KOPT-K1 (cell line): ENCODE results near the gene UBAC1.

Experiments used
- H3K27ac ChIP-seq: fragments of 200-600 bp; sonication (generic); 2 replicates; pipeline ENCODE4 v1.5.1; 2016; ENCODE audit warnings: antibody characterized with exemption, mild to moderate bottlenecking, low read depth, low read length; ENCODE audit not compliant: poor library complexity, severe bottlenecking
- H3K36me3 ChIP-seq: fragments of 200-600 bp; sonication (generic); 2 replicates; pipeline ENCODE4 v1.5.1; 2017; ENCODE audit warnings: antibody characterized with exemption, mild to moderate bottlenecking, low read length, moderate library complexity; ENCODE audit not compliant: insufficient read depth
- H3K9me3 ChIP-seq: fragments of 200-600 bp; sonication (generic); 2 replicates; pipeline ENCODE4 v1.5.1; 2017; ENCODE audit warnings: antibody characterized with exemption, low read length, mild to moderate bottlenecking; ENCODE audit not compliant: insufficient read depth, poor library complexity, severe bottlenecking

The UBAC1 gene

DNA sequence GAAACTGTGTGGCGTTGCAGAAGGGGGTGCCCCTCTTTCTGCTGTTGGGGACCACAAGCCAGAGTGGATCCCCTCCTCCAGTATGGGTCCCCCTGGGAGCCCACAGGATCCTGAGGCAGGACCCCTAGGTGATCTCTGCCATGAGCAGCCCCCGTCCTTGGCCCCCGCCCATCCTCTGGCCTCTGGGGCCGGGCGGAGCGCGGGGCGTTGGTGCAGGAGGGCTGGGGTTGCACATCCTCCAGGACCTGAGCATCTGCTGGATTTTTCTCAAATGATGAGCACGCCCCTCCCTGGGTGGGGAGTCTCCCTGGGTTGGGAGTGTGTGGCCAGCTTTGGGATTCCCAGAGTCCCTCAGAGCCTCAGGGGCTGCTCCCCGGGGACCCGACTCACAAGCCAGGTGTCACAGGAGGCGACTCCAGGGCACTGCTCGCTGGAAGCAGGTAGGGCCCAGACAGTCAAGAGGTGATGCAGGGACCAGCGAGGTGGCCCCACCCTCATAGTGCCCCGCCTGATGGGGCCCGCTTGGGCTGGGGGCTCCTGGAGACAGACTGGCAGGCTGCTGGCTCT is 26.7 kb upstream of the UBAC1 start:
- Histone ChIP-seq H3K9me3 (no peaks in the 10 kb centered on the region), H3K27ac (no peak overlapping the region), H3K36me3 (no peaks in the 10 kb centered on the region)

DNA sequence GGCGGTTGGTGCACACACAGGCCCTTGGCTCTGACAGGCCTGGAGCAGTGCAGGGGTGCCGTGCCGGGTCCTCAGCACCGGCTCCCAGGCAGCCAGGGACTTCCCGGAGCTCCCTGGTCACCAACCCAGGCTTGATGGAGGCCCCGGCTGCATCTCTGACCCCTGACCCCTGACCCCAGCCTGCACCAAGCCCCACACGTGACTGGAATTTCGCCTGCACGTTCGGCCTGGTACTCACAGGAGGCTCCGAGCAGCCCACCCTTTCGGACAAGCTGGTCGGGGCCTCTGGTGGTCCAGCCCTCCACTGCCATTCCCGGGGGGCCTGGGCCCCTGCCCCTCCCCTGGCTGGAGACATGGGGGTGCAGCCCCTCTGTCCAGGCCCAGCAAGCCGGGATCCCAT is 25.4 kb upstream of the UBAC1 start:
- no peaks in the 10 kb centered on the region for H3K9me3 ChIP-seq
- no peaks in the 10 kb centered on the region for H3K36me3 ChIP-seq
- no peak overlapping the region for H3K27ac ChIP-seq

DNA sequence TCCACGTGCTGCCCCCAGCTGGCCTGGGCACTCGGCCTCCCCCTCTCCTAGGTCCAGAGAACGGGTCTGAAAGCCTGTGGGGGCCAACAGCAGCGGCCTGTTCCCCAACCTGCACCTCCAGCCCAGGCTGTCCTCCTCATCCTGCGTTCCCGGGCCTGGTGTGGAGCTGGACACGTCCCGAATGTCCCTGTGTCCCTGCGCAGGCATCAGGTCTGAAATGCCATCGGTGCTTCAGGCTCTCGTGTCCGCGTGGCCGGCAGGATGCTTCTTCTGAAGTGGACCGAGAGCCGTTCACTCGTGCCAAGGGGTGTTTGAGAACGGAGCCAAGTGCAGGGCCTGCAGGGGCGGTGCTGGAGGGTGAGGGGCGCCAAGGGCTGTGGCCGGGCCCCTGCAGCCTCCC is 24.7 kb upstream of the UBAC1 start:
- H3K36me3 ChIP-seq: no peaks in the 10 kb centered on the region
- no peaks in the 10 kb centered on the region for H3K9me3 ChIP-seq
- no peak overlapping the region for H3K27ac ChIP-seq

DNA sequence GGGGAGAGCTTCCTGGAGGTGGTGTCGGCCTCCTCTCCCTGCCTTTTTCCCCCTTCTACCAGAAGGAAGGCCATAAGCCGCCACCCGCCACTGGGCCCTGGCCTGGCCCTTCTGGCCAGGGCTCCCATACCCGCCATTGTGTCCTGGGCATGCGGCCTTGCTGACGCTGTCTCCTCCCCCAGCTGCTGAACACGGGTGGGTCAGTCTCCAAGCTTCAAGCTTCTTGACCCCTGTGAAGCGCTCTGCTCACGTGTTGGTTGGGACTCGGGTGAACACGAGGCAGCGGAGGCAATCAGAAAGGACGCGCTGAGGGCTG is 24.2 kb upstream of the UBAC1 start:
- H3K36me3 ChIP-seq: no peaks in the 10 kb centered on the region
- no peaks in the 10 kb centered on the region for H3K9me3 ChIP-seq
- no peak overlapping the region for H3K27ac ChIP-seq

DNA sequence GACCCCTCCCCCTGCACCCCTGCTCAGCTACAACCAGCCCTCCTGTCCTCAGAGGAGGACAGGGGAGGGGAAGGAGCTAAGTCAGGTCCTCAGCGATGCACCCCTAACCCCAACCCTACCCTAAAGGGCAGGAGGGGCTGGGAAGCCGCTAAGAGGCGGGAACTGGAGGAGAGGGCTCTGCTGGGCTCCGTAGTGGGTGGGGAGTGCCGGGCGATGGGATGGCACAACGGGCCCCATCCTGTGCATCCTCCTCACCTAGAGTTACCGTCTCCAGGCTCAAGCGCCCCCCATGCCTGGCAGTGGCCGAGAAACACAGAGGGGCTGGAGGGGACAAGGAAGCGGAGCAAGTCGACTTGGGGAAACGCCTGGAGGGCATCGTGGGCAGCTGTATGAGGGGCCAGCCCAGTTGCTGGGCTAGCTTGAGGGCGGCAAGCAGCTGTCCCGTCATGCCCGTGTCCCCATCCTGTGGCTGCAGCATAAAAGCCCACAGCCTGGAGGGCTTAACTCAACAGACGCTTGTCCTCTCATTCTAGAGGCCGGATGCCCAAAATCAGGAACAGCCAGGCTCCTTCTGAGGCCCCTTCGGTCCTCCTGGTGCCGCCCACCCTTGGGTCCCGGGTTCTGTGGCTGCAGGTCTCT is 23.0 kb upstream of the UBAC1 start:
- Histone ChIP-seq H3K9me3 (no peaks in the 10 kb centered on the region), H3K27ac (no peak overlapping the region)

DNA sequence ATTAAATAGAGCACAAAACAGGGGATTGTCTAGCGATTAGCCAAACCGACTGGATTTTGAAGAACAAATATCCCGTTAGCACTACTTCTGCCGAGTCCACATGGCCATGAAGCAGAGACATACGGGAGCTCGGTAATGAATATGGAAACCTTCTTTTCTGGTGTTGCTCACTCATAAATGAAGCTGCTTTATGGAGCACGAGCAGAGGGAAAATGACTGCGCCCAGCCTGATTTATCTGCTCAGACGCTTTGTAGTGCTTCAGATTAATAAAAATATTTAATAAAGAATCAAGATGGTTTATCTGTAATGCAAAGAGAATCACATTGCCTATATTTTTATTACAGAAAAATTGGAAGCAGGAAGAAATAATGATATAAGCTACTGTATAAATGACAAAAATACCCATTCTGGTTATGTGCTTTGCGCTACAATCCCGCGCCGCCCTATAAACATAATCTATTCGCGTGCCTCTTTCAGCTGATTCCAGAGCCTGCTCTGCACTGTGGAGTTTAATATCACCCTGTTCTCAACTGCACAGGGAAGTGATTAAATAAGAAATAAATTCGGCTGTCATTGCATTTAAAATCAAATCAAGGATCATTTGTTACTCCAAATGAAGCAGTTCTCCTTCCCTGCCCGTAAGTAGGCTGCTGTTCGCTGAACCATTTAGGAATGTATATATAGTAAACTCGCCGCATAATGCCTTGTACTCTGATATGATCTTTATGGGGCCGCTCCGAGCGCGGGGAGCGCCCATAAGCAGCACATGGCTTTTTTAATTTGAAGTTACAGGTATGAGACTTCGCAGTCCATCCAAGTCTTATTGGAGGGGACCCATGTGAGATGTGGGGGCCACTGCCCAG is 22.3 kb upstream of the UBAC1 start:
- H3K27ac ChIP-seq: no peak overlapping the region

More for the DNA sequence above, 23.0 kb upstream of the UBAC1 start:
- H3K36me3 ChIP-seq: no peaks in the 10 kb centered on the region

DNA sequence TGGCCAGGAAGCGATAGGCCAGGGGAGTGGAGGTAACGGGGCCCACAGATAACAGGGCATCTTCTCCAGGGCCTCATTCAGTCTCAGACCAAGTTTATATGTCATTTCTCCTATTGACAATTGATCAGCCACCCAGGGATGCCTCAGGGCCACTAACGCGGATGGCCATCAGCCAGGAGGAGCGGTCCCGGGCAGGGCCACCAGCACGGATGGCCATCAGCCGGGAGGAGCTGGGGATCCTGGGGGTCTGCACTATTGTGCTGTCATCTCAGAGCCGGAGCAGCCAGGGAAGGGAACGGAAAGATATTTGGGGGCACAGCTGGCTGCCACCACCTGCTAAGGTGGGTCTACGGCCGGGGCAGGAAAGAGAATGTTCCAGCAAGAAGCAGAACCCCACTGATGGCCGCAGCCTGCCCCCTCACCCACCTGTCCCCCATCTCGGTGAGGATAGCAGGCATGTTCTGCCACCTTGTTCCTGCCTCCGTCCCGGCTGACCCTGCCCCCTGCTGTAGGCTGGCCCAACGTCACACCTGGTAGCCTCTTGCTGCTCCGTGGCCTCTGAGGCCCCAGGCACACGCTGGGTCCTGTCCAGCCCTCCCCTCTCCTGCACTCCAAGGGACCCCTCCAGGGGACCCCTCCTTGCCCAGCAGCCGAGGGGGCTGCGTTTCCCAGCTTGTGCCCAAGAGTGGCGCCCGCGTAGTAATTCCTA is 21.5 kb upstream of the UBAC1 start:
- Histone ChIP-seq H3K27ac (no peak overlapping the region), H3K36me3 (no peaks in the 10 kb centered on the region), H3K9me3 (no peaks in the 10 kb centered on the region)

More for the DNA sequence above, 22.3 kb upstream of the UBAC1 start:
- no peaks in the 10 kb centered on the region for H3K36me3 ChIP-seq
- no peaks in the 10 kb centered on the region for H3K9me3 ChIP-seq

DNA sequence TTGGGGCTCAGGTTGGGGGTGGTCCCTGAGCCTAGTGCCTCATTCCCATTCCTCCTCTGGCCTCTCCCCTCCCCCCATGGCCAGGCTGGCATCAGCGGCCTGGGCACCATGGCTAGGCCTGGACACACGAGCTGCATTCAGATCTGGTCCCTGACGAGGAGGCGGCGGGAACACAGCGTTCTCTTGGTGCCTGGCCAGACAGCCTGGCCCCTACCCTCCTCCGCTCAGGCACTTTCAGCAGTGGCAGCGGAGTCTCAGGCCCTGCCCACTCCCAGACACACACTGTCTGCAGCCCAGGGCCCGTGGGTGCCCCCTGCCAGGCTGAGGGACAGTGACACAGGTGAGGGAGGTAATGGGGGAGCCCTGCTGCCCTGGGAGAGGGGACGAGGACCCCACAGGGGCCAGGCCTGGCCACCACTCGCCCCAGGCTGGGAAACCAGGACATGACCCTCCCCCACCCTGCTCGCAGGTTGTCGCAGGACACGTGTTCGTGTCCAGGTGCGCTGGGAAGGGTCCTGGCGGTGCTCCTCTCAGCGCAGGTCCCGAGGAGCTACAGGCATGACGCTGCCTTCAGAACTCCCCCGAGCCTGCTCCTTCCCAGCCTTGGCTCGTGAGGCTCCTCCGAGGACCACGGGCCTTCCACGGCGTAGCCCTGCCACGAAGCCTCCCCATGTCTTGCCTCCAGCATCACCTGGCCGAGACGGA is 19.9 kb upstream of the UBAC1 start:
- no peaks in the 10 kb centered on the region for H3K36me3 ChIP-seq
- no peak overlapping the region for H3K27ac ChIP-seq
- no peaks in the 10 kb centered on the region for H3K9me3 ChIP-seq

DNA sequence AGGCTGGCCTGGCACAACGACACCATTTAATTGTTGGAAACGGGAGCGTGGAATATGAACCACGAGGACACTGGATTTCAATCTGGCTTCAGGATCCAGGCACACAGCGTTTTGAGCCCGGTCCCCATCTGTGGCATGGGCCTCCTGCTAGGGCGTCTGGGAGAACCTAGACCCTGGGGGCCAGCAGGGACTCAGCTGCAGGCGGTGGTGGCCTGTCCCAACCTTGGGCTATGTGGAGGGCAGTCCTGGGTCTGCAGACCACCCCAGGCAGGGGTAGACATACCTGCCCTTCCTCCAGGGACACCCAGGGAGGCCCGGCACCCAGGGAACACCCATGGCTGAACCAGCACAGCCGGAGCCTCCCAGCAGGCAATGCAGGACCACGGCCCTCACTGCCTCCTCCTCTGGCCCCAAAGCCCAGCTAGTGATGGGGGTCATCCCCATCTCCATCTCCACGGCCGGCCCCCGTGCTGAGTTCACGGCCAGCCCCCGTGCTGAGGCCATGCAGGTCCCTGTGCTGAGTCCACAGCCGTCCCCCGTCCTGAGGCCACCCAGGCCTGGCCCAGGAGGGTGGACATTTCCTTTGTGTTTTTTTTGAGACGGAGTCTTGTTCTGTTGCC is 18.5 kb upstream of the UBAC1 start:
- Histone ChIP-seq H3K27ac (no peak overlapping the region), H3K9me3 (no peaks in the 10 kb centered on the region), H3K36me3 (no peaks in the 10 kb centered on the region)

DNA sequence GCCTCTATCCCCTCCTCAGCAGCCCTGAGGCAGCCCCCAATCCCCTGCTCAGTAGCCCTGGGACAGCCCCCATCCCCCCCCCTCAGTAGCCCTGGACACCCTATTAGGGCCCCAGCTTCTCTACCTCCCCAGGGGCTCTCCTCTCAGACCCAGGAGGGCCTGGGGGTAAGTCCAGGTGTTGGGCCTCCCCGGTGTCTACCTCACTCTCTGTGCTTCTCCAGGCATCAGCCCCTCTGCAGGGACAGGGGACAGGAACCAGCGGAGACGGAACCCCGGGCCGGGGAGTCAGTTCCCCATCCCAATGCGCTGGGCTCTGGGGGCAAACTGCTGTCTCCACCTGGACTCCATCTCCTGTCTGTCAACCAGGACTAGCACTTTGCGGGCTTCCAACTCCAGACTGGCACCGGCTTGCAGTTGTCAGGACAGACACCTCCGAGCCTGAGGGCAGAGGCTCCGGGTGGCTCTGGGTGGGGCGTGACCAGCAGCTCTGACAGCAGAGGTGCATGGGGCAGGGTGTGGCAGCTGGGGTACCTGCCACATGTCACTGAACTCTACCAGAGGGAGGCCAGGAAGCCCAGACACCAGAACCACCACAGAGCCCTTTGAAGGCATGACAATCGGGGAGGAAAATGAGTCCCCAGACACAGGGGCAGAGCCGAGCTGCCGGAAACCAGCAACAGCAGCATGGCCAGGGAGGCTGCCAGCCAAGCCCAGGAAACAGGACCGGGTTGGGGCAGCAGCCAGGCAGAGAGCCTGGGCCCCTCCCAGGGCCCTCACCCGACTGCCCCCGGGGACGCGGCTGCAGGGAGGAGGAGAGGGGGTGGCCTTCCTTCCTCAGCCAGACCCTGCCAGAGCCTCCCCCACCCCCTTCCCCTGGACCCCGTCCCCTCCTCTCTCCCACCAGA is 17.7 kb upstream of the UBAC1 start:
- H3K9me3 ChIP-seq: no peaks in the 10 kb centered on the region
- H3K36me3 ChIP-seq: no peaks in the 10 kb centered on the region
- H3K27ac ChIP-seq: no peak overlapping the region

DNA sequence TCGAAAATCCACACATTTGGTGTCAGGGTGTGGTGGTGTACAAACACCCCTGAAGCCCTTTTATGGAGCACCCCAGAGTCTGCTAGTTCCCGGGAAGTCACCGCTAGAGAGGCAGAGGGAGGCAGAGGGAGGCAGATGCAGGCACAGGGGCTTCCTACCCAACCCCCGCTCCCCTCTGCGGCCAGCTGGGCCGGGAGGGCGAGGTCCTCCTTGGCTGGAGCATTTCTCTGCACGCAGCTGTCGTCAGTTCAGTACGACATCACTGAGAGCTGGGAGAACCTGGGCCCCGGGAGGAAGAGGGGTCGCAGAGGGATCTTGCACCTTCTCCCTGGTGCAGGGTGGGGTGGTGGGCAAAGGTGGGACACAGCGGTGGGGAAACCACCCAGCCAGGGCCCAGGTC is 15.8 kb upstream of the UBAC1 start:
- Histone ChIP-seq H3K36me3 (no peaks in the 10 kb centered on the region), H3K27ac (no peak overlapping the region), H3K9me3 (no peaks in the 10 kb centered on the region)

DNA sequence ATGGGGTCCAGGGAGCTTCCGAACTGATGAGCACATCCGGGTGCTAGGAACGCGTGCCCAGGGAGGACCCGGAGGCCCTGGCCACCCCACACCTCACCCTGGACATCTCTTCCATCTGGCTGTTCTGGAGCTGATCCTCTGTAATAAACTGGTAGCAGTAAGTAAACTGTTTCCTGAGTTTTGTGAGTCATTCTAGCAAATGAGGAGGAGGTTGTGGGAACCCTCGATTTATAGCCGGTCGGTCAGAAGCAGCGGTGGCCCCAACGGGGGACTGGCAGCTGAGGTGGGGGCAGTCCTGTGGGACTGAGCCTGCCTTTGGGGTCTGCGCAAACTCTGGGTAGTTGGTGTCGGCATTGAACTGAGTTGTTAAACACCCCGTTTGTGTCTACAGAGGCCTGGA is 15.4 kb upstream of the UBAC1 start:
- Histone ChIP-seq H3K27ac (no peak overlapping the region), H3K36me3 (no peaks in the 10 kb centered on the region), H3K9me3 (no peaks in the 10 kb centered on the region)

DNA sequence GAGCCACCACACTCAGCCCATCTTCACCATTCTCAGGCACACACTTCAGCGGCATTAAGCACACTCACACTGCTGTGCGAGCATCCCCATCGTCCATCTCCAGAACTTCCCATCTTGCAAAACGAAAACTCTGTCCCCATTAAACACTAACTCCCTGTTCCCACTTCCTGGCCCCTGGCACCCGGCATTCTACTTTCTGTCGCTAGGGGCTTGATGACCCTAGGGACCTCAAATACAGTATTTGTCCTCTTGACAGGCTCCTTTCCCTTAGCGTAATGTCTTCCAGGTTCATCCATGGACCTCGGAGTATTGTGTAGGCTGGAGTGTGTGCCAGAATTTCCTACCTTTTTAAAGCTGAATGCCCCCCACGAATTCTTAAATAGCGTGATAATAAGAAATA is 14.7 kb upstream of the UBAC1 start:
- Histone ChIP-seq H3K9me3 (no peaks in the 10 kb centered on the region), H3K27ac (no peak overlapping the region), H3K36me3 (no peaks in the 10 kb centered on the region)

DNA sequence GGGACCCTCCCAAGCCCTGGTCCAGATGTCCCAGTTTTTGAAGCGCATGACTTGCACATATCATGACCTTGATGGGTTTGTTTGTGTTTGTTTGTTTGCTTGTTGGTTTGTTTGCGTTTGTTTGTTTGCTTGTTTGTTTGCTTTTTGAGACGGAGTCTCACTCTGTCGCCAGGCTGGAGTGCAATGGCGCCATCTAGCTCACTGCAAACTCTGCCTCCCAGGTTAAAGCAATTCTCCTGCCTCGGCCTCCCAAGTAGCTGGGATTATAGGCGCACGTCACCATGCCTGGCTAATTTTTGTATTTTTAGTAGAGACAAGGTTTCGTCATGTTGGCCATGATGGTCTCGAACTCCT is 13.0 kb upstream of the UBAC1 start:
- no peak overlapping the region for H3K27ac ChIP-seq
- no peaks in the 10 kb centered on the region for H3K36me3 ChIP-seq
- no peaks in the 10 kb centered on the region for H3K9me3 ChIP-seq
